GM10266 (cell line): ENCODE data around the gene CEBPA.
A peak's percentile ranks its signal among the peaks of the same experiment; 100 is the strongest.

Experiments
- DNase-seq: peaks from one replicate; pipeline ENCODE4 v3.0.0; 2012; ENCODE audit errors: extremely low spot score
- TF ChIP-seq, protein P1 (sequence below): IDR thresholded peaks from 2 replicates; pipeline ENCODE4 v1.5.1; 2012; ENCODE audit warnings: mild to moderate bottlenecking, low read depth; ENCODE audit not compliant: control insufficient read depth, insufficient read depth; ENCODE audit errors: missing control alignments

Gene CEBPA

DNA sequence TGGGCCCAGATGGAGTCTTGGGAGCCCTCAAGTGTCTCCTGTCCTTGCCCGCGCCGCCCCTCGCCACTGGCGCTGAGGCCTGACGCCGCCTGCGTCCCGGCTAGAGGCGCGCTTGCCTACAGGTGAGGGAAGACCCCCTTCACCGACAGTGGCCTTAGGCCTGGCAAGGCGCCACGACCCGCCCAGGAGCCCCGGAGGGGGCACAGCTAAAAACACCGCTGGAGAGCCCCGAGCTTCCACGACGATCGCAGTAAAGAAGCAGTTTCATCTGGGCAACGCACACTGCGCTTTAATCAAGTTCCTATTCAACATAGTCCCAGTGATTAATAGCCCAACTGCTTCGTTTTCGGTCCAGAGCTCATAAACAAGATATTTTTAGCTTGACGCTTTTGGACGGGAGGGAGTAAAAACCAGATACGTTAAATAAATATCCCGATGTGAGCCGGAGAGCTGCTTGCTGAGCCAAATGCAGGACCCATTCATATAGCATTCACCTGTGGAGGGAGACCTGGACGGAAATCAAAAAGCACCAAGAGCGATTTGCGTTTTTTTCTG lies 1.5 kb upstream of the CEBPA start:
- TF ChIP-seq, protein P1, sequence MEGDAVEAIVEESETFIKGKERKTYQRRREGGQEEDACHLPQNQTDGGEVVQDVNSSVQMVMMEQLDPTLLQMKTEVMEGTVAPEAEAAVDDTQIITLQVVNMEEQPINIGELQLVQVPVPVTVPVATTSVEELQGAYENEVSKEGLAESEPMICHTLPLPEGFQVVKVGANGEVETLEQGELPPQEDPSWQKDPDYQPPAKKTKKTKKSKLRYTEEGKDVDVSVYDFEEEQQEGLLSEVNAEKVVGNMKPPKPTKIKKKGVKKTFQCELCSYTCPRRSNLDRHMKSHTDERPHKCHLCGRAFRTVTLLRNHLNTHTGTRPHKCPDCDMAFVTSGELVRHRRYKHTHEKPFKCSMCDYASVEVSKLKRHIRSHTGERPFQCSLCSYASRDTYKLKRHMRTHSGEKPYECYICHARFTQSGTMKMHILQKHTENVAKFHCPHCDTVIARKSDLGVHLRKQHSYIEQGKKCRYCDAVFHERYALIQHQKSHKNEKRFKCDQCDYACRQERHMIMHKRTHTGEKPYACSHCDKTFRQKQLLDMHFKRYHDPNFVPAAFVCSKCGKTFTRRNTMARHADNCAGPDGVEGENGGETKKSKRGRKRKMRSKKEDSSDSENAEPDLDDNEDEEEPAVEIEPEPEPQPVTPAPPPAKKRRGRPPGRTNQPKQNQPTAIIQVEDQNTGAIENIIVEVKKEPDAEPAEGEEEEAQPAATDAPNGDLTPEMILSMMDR, result no peak
- DNase-seq, result no peak

- TF ChIP-seq, protein P1, result no peak
- DNase-seq, result peak; percentile 69
Measured at GRCh38 chr19:33302974-33303790, 848 bp upstream of the CEBPA start.

DNA sequence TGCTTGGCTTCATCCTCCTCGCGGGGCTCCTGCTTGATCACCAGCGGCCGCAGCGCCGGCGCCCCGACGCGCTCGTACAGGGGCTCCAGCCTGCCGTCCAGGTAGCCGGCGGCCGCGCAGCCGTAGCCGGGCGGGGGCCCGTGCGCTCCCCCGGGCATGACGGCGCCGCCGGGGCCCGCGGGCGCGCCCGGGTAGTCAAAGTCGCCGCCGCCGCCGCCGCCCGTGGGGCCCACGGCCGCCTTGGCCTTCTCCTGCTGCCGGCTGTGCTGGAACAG lies 497 bp downstream of the CEBPA start:
- no peak for DNase-seq
- TF ChIP-seq, protein P1, result no peak

DNA sequence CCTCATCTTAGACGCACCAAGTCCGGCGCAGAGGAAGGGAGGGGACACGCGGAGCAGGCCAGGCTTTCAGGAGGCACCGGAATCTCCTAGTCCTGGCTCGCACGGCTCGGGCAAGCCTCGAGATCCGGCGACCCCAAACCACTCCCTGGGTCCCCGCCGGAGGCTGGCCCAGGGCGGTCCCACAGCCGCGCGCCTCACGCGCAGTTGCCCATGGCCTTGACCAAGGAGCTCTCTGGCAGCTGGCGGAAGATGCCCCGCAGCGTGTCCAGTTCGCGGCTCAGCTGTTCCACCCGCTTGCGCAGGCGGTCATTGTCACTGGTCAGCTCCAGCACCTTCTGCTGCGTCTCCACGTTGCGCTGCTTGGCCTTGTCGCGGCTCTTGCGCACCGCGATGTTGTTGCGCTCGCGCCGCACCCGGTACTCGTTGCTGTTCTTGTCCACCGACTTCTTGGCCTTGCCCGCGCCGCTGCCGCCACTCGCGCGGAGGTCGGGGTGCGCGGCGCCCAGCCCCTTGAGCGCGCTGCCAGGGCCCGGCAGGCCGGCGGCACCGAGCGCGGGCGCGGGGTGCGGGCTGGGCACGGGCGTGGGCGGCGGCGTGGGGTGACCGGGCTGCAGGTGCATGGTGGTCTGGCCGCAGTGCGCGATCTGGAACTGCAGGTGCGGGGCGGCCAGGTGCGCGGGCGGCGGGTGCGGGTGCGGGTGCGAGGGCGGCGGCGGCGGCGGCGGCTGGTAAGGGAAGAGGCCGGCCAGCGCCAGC lies 1.0 kb downstream of the CEBPA start:
- TF ChIP-seq, protein P1, result no peak

GRCh38 chr19:33300894-33301143 lies 1.5 kb downstream of the CEBPA start:
- DNase-seq, result no peak
- TF ChIP-seq, protein P1, result no peak

More for the DNA sequence above, 1.0 kb downstream of the CEBPA start:
- peak; percentile 32 for DNase-seq

DNA sequence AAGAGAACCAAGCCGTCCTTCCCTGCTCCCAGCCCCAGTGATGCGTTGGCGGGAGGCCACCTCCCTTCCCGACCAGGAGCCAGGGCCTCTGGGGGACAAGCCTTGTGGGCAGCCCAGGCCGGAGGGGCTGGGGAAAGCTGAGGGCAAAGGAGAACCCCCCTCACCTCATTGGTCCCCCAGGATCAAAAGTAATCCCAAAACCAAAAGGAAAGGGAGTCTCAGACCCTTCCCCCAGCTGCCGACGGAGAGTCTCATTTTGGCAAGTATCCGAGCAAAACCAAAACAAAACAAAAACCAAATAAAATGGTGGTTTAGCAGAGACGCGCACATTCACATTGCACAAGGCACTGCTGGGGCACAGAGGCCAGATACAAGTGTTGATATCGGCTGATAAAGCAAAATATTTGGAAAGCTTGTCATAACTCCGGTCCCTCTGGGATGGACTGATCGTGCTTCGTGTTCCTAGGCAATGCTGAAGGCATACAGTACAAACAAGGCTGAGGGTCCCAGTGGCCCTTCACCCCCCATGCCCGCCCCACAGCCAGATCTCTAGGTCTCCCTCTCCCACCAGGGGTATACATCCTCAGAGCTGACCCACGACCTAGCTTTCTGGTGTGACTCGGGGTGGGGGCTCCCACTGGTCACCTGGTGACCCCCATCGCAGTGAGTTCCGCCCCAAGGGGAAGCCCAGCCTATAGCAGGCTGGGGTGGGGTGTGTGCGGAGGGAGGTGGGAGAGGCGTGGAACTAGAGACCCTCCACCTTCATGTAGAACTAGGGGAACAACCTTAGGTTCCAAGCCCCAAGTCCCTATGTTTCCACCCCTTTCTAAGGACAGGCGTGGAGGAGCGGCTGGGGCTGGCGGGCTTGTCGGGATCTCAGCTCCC lies 2.1 kb downstream of the CEBPA start:
- no peak for DNase-seq
- TF ChIP-seq, protein P1, result no peak
